Fibroblast of mammary gland (primary cell): ENCODE results near the gene KLHL25.

ENCODE experiments used
- DNase-seq: peaks from one replicate; pipeline ENCODE4 v3.0.0-alpha.2; 2010; ENCODE audit warnings: low read depth
- H3K4me3 ChIP-seq: 2 replicates; pipeline ENCODE4 v1.5.1; 2011; ENCODE audit warnings: low read depth, mild to moderate bottlenecking, low read length, moderate library complexity; ENCODE audit not compliant: control insufficient read depth
- CTCF ChIP-seq: conservative IDR thresholded peaks from 2 replicates; pipeline ENCODE4 v1.5.1; 2011; ENCODE audit warnings: low read depth, low read length, inconsistent platforms; ENCODE audit not compliant: control insufficient read depth, insufficient read depth

The KLHL25 gene

GRCh38 chr15:85763673-85764633, 30.8 kb downstream of the KLHL25 start:
- no peak overlapping the region for H3K4me3 ChIP-seq
- no peak for DNase-seq
- no peak for TF ChIP-seq CTCF

- H3K4me3 ChIP-seq, result no peak overlapping the region
- no peak for DNase-seq
- TF ChIP-seq CTCF, result no peak
Observed at GRCh38 chr15:85763157-85763556, 31.6 kb downstream of the KLHL25 start.

GRCh38 chr15:85762756-85763127, 32.0 kb downstream of the KLHL25 start:
- DNase-seq, result no peak
- no peak for TF ChIP-seq CTCF
- no peak overlapping the region for H3K4me3 ChIP-seq

GRCh38 chr15:85762039-85762755, 32.5 kb downstream of the KLHL25 start:
- no peak overlapping the region for H3K4me3 ChIP-seq
- TF ChIP-seq CTCF, result no peak
- no peak for DNase-seq

GRCh38 chr15:85761635-85762034, 33.1 kb downstream of the KLHL25 start:
- DNase-seq, result peak; percentile 42
- no peak overlapping the region for H3K4me3 ChIP-seq
- TF ChIP-seq CTCF, result no peak

- H3K4me3 ChIP-seq, result no peak overlapping the region
- no peak for TF ChIP-seq CTCF
- no peak for DNase-seq
Observed at GRCh38 chr15:85760531-85761371, 34.0 kb downstream of the KLHL25 start.
